HepG2 (cell line): ENCODE measurements around the gene DCUN1D2. TPM values are rescaled to one million over a fixed set of nuclear protein-coding genes. Genes with fewer than 3 reads are reported as not detected.

Experiments used
- CSRNP1 ChIP-seq: sonication (generic); formaldehyde crosslinking; IDR thresholded peaks from 2 replicates; pipeline ENCODE4 v1.8.1; 2023; ENCODE audit warnings: mild to moderate bottlenecking, missing genetic modification reagents
- DDIT3 ChIP-seq: sonication (generic); formaldehyde crosslinking; IDR thresholded peaks from 2 replicates; pipeline ENCODE4 v1.4.0; 2020; ENCODE audit warnings: mild to moderate bottlenecking, missing genetic modification reagents
- HMG20A ChIP-seq: IDR thresholded peaks from 2 replicates; pipeline ENCODE4 v1.6.1; 2016; ENCODE audit warnings: borderline replicate concordance
- MED1 ChIP-seq: sonication (generic); formaldehyde crosslinking; IDR thresholded peaks from 2 replicates; pipeline ENCODE4 v1.4.0; 2020; ENCODE audit warnings: missing genetic modification reagents
- NR1H2 ChIP-seq: sonication (generic); formaldehyde crosslinking; IDR thresholded peaks from 2 replicates; pipeline ENCODE4 v1.8.1; 2022; ENCODE audit warnings: low read depth, missing genetic modification reagents, borderline replicate concordance
- PAWR ChIP-seq: sonication (generic); formaldehyde crosslinking; IDR thresholded peaks from 2 replicates; pipeline ENCODE4 v1.4.0; 2020; ENCODE audit warnings: missing genetic modification reagents, mild to moderate bottlenecking, borderline replicate concordance
- POGK ChIP-seq: sonication (generic); formaldehyde crosslinking; conservative IDR thresholded peaks from 2 replicates; pipeline ENCODE4 v1.8.0; 2022; ENCODE audit warnings: mild to moderate bottlenecking, moderate library complexity, missing genetic modification reagents
- POLR2A ChIP-seq, 2 experiments: IDR thresholded peaks; 2 replicates each; pipeline ENCODE4 v1.6.1; 2011; ENCODE audit warnings: low read depth in 2 of 2, low read length in 2 of 2, mild to moderate bottlenecking in 1 of 2, moderate library complexity in 1 of 2; ENCODE audit not compliant: insufficient read depth in 1 of 2
- RFXAP ChIP-seq: sonication (generic); formaldehyde crosslinking; IDR thresholded peaks from 2 replicates; pipeline ENCODE4 v1.4.0; 2020; ENCODE audit warnings: missing genetic modification reagents, borderline replicate concordance
- SYNCRIP ChIP-seq: fragments of 200-400 bp; formaldehyde crosslinking; IDR thresholded peaks from 2 replicates; pipeline ENCODE4 v1.6.1; 2018; ENCODE audit warnings: mild to moderate bottlenecking, low read depth, low read length; ENCODE audit not compliant: insufficient read depth
- THYN1 ChIP-seq: sonication (generic); formaldehyde crosslinking; IDR thresholded peaks from 2 replicates; pipeline ENCODE4 v1.8.1; 2023; ENCODE audit warnings: low read depth, mild to moderate bottlenecking, moderate library complexity, missing genetic modification reagents, borderline replicate concordance
- XRCC5 ChIP-seq: fragments of 200-400 bp; formaldehyde crosslinking; optimal IDR thresholded peaks from 2 replicates; pipeline ENCODE3; 2017; ENCODE audit warnings: mild to moderate bottlenecking, low read length
- ZBTB14 ChIP-seq: sonication (generic); formaldehyde crosslinking; IDR thresholded peaks from 2 replicates; pipeline ENCODE4 v1.4.0; 2020; ENCODE audit warnings: missing genetic modification reagents
- ZHX2 ChIP-seq, 2 experiments: sonication (generic) in 1 of 2; formaldehyde crosslinking in 1 of 2; IDR thresholded peaks; 2 replicates each; pipeline versions ENCODE4 v1.6.1 to v1.9.0; 2014 to 2022; ENCODE audit warnings: antibody characterized with exemption in 1 of 2, borderline replicate concordance in 1 of 2, inconsistent platforms in 1 of 2, low read depth in 1 of 2, missing genetic modification reagents in 1 of 2
- ZNF136 ChIP-seq: sonication (generic); formaldehyde crosslinking; IDR thresholded peaks from 2 replicates; pipeline ENCODE4 v1.8.1; 2022; ENCODE audit warnings: low read depth, mild to moderate bottlenecking, moderate library complexity, missing genetic modification reagents
- ZNF784 ChIP-seq: sonication (generic); formaldehyde crosslinking; IDR thresholded peaks from 2 replicates; pipeline ENCODE4 v1.5.1; 2020; ENCODE audit warnings: missing genetic modification reagents, mild to moderate bottlenecking, borderline replicate concordance
- polyA plus RNA-seq, 8 experiments: library from polyadenylated mRNA; depleted of rRNA in 3 of 8; stranded (reverse) in 7 of 8; unstranded in 1 of 8; fragments of >200 nt; fragmentation: Illumina TruSeq in 4 of 8; extraction: Trizol in 4 of 8; gene quantifications; 2 replicates each; pipeline versions ENCODE4 v1.2.1 to v1.2.3, GENCODE V29; 2011 to 2016; ENCODE audit warnings: low read depth in 4 of 8, missing spikeins in 1 of 8, mixed read lengths in 1 of 8; ENCODE audit not compliant: insufficient read depth in 1 of 8
- total RNA-seq, 5 experiments: library from RNA; depleted of rRNA; stranded (reverse); fragments of >200 nt; fragmentation: Illumina TruSeq; extraction: Trizol; gene quantifications; 2 replicates each; pipeline ENCODE4 v1.2.3, GENCODE V29; 2016; ENCODE audit warnings: low read depth in 1 of 5

DCUN1D2 gene
- total and polyA plus RNA-seq, 2 of the 13 experiments (the other 11 are each of a cell fraction or from before 2014, with no cell fraction given) = 9.1 to 9.6 TPM

- no peak for TF ChIP-seq SYNCRIP
- no peak for TF ChIP-seq DDIT3 (CRISPR knock-in tag)
- TF ChIP-seq ZNF136 (CRISPR knock-in tag) = no peak
- no peak for TF ChIP-seq XRCC5
- no peak for TF ChIP-seq PAWR
- TF ChIP-seq HMG20A = peak; percentile 42; the same call in 1 of the 2 replicates
- TF ChIP-seq RFXAP (CRISPR knock-in tag) = no peak
- no peak for TF ChIP-seq CSRNP1 (CRISPR knock-in tag)
- no peak for TF ChIP-seq ZBTB14 (CRISPR knock-in tag)
- 0 out of 2 replicates have a peak, but pooled peaks have one; percentile 26 for TF ChIP-seq POGK (CRISPR knock-in tag)
- peak; percentile 66 for TF ChIP-seq MED1 (CRISPR knock-in tag)
- TF ChIP-seq THYN1 (CRISPR knock-in tag) = no peak
- no peak for TF ChIP-seq ZHX2 (IDR thresholded peaks at IDR 0.05; ENCODE audit: low read depth)
- no peak for TF ChIP-seq ZHX2 (CRISPR knock-in tag; IDR thresholded peaks at IDR 0.05; ENCODE audit: borderline replicate concordance)
- no peak for TF ChIP-seq NR1H2 (CRISPR knock-in tag)
- TF ChIP-seq POLR2A (IDR thresholded peaks at IDR 0.05; ENCODE audit: insufficient read depth in 1 of 2, low read depth in 2 of 2, low read length in 2 of 2) = 0 out of 4 replicates have a peak, but pooled peaks of 1 of the 2 experiments have one; percentile 56
- TF ChIP-seq ZNF784 (CRISPR knock-in tag) = no peak
These were observed 2.9 kb upstream of the DCUN1D2 start (continued) for GRCh38 chr13:113493315-113493951.
